GM12878 (cell line): ENCODE measurements around the gene CHAF1A. TPM values are rescaled to one million over a fixed set of nuclear protein-coding genes. Genes with fewer than 3 reads are reported as not detected.
A peak's percentile ranks its signal among the peaks of the same experiment; 100 is the strongest.

ENCODE experiments used
- BCL3 ChIP-seq: IDR thresholded peaks from 2 replicates; pipeline ENCODE4 v1.6.1; 2011; ENCODE audit warnings: borderline replicate concordance, low read depth, mild to moderate bottlenecking, moderate library complexity, low read length; ENCODE audit not compliant: insufficient read depth, poor library complexity, severe bottlenecking
- CHD1 ChIP-seq: IDR thresholded peaks from 2 replicates; pipeline ENCODE4 v1.6.1; 2012; ENCODE audit warnings: low read depth, low read length, improper control_type of control experiment
- CHD2 ChIP-seq: IDR thresholded peaks from 2 replicates; pipeline ENCODE4 v1.6.1; 2011; ENCODE audit warnings: low read depth, low read length, improper control_type of control experiment, borderline replicate concordance
- CUX1 ChIP-seq: IDR thresholded peaks from 2 replicates; pipeline ENCODE4 v1.6.1; 2012; ENCODE audit warnings: improper control_type of control experiment, low read depth, low read length; ENCODE audit not compliant: insufficient replicate concordance
- FOXM1 ChIP-seq: IDR thresholded peaks from 2 replicates; pipeline ENCODE4 v1.6.1; 2012; ENCODE audit warnings: low read depth, mild to moderate bottlenecking, inconsistent platforms, low read length, moderate library complexity
- MLLT1 ChIP-seq: fragments of 450-650 bp; IDR thresholded peaks from 2 replicates; pipeline ENCODE4 v1.6.1; 2016; ENCODE audit warnings: mild to moderate bottlenecking
- MXI1 ChIP-seq: fragments of 150-350 bp; IDR thresholded peaks from 2 replicates; pipeline ENCODE4 v1.6.1; 2011; ENCODE audit warnings: low read depth, mild to moderate bottlenecking, inconsistent platforms, low read length, improper control_type of control experiment
- NFYA ChIP-seq: IDR thresholded peaks from 2 replicates; pipeline ENCODE4 v1.6.1; 2011; ENCODE audit warnings: low read depth, mild to moderate bottlenecking, low read length, improper control_type of control experiment, borderline replicate concordance
- RBBP5 ChIP-seq: fragments of 200-600 bp; sonication (generic); conservative IDR thresholded peaks from 2 replicates; pipeline ENCODE4 v1.6.1; 2016
- RCOR1 ChIP-seq: conservative IDR thresholded peaks from 2 replicates; pipeline ENCODE4 v1.6.1; 2012; ENCODE audit warnings: low read depth, low read length, improper control_type of control experiment
- REST ChIP-seq: IDR thresholded peaks from 2 replicates; pipeline ENCODE4 v1.6.1; 2012; ENCODE audit warnings: mild to moderate bottlenecking, low read depth, low read length
- RFX5 ChIP-seq: IDR thresholded peaks from 2 replicates; pipeline ENCODE4 v1.6.1; 2011; ENCODE audit warnings: low read depth, low read length, improper control_type of control experiment
- RUNX3 ChIP-seq: IDR thresholded peaks from 2 replicates; pipeline ENCODE4 v1.6.1; 2012; ENCODE audit warnings: low read length, inconsistent platforms
- SMARCA5 ChIP-seq: fragments of 450-650 bp; IDR thresholded peaks from 2 replicates; pipeline ENCODE4 v1.6.1; 2017; ENCODE audit warnings: mild to moderate bottlenecking
- TCF7 ChIP-seq: IDR thresholded peaks from 2 replicates; pipeline ENCODE4 v1.6.1; 2014; ENCODE audit warnings: antibody characterized with exemption, borderline replicate concordance
- ZNF24 ChIP-seq: fragments of 450-650 bp; IDR thresholded peaks from 2 replicates; pipeline ENCODE4 v1.6.1; 2017; ENCODE audit warnings: antibody characterized with exemption, mild to moderate bottlenecking
- ZNF384 ChIP-seq: IDR thresholded peaks from 2 replicates; pipeline ENCODE4 v1.6.1; 2012; ENCODE audit warnings: low read depth, mild to moderate bottlenecking, low read length, improper control_type of control experiment, borderline replicate concordance
- ZSCAN29 ChIP-seq: fragments of 450-650 bp; IDR thresholded peaks from 2 replicates; pipeline ENCODE4 v1.6.1; 2017; ENCODE audit warnings: mild to moderate bottlenecking, moderate library complexity
- polyA plus RNA-seq, 11 experiments: library from polyadenylated mRNA; depleted of rRNA in 4 of 11; unstranded in 6 of 11; stranded (reverse) in 5 of 11; fragments of >200 nt; fragmentation: Nextera tagmentation in 4 of 11; fragmentation: Illumina TruSeq in 1 of 11; extraction: Ambion mirVana in 4 of 11; extraction: Trizol in 1 of 11; gene quantifications; 1 replicate in 1 of 11; 2 replicates in 10 of 11; pipeline versions ENCODE4 v1.2.1 to v1.2.3, GENCODE V29; 2011 to 2016; ENCODE audit warnings: inconsistent platforms in 2 of 11, missing spikeins in 2 of 11, low read depth in 1 of 11
- total RNA-seq, 4 experiments: library from RNA; depleted of rRNA in 3 of 4; stranded (reverse); fragments of >200 nt in 3 of 4; fragmentation: Illumina TruSeq in 1 of 4; extraction: Trizol in 1 of 4; gene quantifications; 2 replicates each; pipeline versions ENCODE4 v1.2.1 to v1.2.3, GENCODE V29; 2013 to 2021

CHAF1A gene
- total and polyA plus RNA-seq, 10 of the 15 experiments (the other 5 are each of a cell fraction or from before 2014, with no cell fraction given), result 1.3 to 69.1 (median 34.2) TPM

- no peak for TF ChIP-seq CUX1
- no peak for TF ChIP-seq NFYA
- TF ChIP-seq RCOR1, result no peak
- no peak for TF ChIP-seq CHD1
- TF ChIP-seq MLLT1, result no peak; the same call in 1 of the 2 replicates
- TF ChIP-seq ZSCAN29, result no peak
- peak; percentile 71; the same call in 1 of the 2 replicates for TF ChIP-seq SMARCA5
- TF ChIP-seq RUNX3, result peak; percentile 44
- no peak for TF ChIP-seq RBBP5
- TF ChIP-seq CHD2, result peak; percentile 47; the same call in 1 of the 2 replicates
- TF ChIP-seq RFX5, result 0 out of 2 replicates have a peak, but pooled peaks have one; percentile 19
- TF ChIP-seq BCL3, result peak; percentile 13
- peak; percentile 44; the same call in 1 of the 2 replicates for TF ChIP-seq MXI1
- TF ChIP-seq ZNF24, result no peak
- TF ChIP-seq FOXM1, result no peak
- peak; percentile 75 for TF ChIP-seq ZNF384
- TF ChIP-seq REST, result no peak
- no peak for TF ChIP-seq TCF7
These were observed 22.8 kb upstream of the CHAF1A start (continued) for GRCh38 chr19:4379383-4380253.
